K562 treated with DMSO at 1 percent for 24 hours (cell line): ENCODE results near the gene GYS1. TPM values are rescaled to one million over a fixed set of nuclear protein-coding genes. Genes with fewer than 3 reads are reported as not detected.

ENCODE experiments used
- total RNA-seq: library from RNA; unstranded; fragments of 300-600 nt; gene quantifications from 2 replicates; pipeline ENCODE4 v1.2.3, GENCODE V29; 2022; ENCODE audit warnings: low read depth; ENCODE audit not compliant: insufficient read depth

Gene GYS1
- total RNA-seq, result 26.8 and 34.3 TPM in 2 replicates

DNA sequence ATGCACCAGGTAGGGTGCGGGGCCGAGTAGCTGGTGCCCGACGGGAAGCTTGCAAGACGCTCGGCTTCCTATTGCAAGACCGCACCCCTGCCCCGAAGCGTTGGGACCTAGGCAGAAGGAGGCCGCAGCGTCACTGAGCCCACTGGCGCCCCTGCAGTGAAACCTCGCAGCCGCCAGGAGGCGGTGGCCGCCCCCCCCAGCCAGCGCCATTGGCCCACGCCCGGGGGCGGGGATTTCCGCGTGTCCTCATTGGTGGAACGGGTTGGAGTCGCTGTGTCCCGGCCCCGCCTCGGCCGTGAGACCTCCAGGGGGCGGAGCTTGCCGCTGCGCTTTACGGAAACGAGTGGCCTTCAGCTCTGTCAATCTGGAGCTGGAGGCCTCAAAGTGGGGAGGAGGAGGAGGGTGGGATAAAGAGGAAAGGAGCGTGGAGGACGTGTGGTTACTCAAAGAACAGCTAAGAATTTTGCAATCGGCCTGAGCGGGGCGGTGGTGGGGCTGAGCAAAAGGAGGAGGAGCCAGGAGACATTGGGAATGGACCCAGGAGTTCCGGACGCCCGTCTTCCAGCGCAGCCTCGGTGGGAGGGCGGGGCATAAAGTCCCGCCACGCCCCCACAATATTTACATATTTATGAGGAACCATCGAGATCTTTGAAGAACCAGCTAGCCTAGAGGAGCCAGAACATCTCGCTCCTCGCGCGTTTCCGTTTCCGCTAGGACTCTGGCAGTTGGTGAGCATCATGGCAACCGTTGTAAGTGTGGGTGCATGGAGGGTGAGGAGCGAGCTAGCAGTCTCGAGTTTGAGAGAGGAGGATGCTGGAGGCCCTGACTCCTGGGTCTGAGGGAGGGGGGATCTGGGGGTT, at the start of gene GYS1, which contains the start of gene RUVBL2:
Gene GYS1 (minus strand): TSS at position 135 of the 860 bp plus-strand sequence. CDS start 197 bp downstream, outside the sequence.
Gene RUVBL2 (plus strand): TSS at position 713 of the 860 bp plus-strand sequence. CDS start 25 bp downstream, at position 738.

DNA sequence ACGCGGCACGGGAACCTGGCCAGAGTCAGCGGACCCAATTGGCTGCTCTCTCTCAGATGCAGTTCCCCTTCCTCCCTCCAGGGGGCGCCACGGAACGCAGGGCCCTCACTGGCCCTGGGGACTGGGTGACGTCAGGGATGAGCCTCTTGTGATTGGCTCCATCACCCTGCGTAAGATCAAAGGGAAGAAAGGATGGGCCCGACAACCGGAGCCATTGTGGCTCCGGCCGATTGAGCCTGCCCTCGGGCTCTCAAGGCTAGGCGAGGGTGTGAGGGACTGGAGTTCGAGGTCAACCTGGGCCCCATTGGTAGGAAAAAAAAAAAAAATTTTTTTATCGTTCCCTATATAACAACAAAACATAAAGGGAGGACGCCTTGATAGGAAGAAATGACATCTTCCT, 43.7 kb upstream of the GYS1 start, which contains the start of gene CGB1:
Gene CGB1 (minus strand): TSS at position 81 of the 400 bp plus-strand sequence. CDS start 184 bp downstream, outside the sequence.

DNA sequence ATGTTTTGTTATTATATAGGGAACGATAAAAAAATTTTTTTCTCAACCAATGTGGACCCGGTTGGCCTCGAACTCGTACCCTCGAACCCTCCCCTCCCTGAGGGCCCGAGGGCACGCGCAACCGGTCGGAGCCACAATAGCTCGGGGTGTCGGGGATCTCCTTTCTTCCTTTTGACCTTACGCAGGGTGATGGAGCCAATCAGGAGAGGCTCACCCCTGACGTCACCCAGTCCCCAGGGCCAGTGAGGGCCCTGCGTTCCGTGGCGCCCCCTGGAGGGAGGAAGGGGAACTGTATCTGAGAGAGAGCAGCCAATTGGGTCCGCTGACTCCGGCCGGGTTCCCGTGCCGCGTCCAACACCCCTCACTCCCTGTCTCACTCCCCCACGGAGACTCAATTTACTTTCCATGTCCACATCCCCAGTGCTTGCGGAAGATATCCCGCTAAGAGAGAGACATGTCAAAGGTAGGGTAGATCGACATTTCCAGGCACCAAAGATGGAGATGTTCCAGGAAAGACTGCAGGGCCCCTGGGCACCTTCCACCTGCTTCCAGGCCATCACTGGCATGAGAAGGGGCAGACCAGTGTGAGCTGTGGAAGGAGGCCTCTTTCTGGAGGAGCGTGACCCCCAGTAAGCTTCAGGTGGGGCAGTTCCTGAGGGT, 38.7 kb upstream of the GYS1 start, which contains the start of gene CGB2:
Gene CGB2 (plus strand): TSS at position 249 of the 660 bp plus-strand sequence. CDS start 206 bp downstream, at position 455.

DNA sequence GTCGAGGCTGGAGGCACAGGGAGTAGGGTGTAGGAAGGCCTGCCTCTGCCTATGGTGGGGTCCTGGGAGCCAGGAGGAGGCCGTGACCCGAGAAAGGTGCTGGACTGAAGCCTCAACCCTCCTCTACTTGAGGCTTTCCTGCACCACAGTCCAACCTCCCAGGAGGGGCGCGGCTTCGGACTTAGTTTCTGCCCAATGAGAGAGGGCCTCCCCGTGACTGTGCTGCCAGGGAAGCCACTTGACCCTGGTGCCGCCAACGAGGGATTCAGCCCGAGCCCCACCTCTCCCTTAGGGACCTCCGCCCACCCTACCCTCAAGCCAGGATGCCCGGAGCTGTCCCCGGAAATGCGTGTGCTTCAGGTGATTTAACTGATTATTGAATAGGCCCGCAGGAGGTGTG, 31.1 kb upstream of the GYS1 start, which contains the start of gene CGB3:
Gene CGB3 (minus strand): TSS at position 101 of the 400 bp plus-strand sequence. CDS start 362 bp downstream, outside the sequence.

DNA sequence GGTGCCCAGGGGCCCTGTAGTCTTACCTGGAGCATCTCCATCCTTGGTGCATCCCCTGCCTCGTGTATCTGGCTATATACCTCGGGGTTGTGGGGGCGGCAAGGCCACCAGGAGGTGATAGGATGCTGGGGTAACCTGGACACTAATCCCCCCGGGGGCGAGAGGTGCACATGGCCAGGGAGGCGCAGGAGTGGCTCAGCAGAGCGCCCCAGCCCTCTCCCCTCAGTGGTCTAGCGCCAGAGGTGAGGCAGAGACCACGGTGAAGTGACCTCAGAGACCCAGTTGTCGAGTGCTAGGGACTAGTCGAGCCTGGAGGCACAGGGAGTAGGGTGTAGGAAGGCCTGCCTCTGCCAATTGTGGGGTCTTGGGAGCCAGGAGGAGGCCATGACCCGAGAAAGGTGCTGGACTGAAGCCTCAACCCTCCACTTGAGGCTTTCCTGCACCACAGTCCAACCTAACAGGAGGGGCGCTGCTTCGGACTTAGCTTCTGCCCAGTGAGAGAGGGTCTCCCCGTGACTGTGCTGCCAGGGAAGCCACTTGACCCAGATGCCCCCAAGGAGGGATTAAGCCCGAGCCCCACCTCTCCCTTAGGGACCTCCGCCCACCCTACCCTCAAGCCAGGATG, 24.0 kb upstream of the GYS1 start, which contains the start of gene LHB:
Gene LHB (minus strand): TSS at position 51 of the 625 bp plus-strand sequence. CDS start 10 bp downstream, at position 41.

DNA sequence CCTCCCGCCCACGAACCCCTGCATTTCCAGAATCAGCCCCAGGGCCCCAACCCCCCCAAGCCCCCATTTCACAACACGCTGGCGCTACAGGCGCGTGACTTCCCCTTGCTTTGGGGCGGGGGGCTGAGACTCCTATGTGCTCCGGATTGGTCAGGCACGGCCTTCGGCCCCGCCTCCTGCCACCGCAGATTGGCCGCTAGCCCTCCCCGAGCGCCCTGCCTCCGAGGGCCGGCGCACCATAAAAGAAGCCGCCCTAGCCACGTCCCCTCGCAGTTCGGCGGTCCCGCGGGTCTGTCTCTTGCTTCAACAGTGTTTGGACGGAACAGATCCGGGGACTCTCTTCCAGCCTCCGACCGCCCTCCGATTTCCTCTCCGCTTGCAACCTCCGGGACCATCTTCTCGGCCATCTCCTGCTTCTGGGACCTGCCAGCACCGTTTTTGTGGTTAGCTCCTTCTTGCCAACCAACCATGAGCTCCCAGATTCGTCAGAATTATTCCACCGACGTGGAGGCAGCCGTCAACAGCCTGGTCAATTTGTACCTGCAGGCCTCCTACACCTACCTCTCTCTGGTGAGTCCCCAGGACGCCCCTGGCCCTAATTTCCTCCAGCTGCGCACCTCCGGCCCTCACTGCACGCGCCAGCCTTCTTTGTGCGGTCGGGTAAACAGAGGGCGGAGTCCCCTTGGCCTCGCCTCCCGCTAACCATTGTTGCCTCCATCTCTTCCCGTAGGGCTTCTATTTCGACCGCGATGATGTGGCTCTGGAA, 27.9 kb downstream of the GYS1 start, which contains the start of gene FTL:
Gene FTL (plus strand): TSS at position 270 of the 766 bp plus-strand sequence. CDS start 199 bp downstream, at position 469.

DNA sequence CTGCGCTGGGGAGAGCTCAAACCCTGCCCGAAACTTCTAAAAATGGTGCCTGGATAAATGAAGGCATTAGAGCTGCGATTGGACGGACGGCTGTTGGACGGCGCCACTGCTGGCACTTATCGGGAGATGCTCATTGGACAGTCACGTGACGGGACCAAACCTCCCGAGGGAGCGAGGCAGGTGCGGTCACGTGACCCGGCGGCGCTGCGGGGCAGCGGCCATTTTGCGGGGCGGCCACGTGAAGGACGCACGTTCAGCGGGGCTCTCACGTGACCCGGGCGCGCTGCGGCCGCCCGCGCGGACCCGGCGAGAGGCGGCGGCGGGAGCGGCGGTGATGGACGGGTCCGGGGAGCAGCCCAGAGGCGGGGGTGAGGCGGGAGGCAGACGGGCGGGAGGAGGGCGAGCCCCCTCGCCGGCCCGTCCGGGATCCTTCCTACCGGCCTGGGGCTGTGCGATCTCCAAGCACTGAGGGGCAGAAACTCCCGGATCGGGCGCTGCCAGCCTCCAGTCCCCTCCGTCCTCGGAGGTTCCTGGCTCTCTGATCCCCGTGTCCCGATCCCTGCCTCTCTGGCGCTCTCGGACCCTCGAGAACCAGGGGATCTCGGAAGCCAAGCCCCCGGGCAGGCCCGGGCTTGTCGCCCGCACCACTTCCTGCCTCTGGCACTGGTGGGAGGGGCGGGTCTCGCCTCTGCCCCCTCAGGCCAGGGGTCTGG, 38.4 kb downstream of the GYS1 start, which contains the start of gene BAX:
Gene BAX (plus strand): TSS at position 281 of the 713 bp plus-strand sequence. CDS start 54 bp downstream, at position 335.

DNA sequence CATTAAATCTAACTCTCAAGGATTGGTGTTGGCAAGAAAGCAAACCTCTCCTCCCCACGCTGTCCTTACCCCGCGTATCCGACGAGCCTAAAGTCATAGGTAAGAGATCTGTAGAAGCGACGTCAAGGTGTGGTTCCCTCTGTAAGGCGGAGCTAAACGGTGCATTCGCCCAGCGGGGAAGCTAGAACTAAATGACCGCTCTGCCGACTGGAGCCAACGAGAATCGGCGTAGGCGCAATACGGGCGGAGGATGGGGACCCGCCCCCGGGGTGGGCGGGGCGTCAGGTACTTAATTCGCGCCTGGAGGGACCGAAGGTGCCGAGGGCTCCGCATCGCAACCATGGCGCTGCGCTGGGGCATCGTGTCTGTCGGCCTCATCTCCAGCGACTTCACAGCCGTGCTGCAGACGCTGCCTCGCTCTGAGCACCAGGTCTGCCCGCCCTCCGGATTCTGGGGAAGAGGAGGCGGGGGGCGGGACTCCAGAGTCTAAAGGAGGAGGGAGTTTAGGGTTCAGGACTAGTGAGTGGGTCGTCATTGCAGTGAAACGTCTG, 59.7 kb downstream of the GYS1 start, which contains the start of gene DHDH:
Gene DHDH (plus strand): TSS at position 318 of the 551 bp plus-strand sequence. CDS start 23 bp downstream, at position 341.

Other genes starting within 250 kb of the GYS1 start
- 0.65 TPM in 1 of 2 replicates, not detected in the other for gene IZUMO1, start 246.4 kb downstream of the GYS1 start, total RNA-seq
- 8.7 and 9.8 TPM in 2 replicates for gene FUT1, start 240.7 kb downstream of the GYS1 start, total RNA-seq
- 0.72 TPM in 1 of 2 replicates, not detected in the other for gene FGF21, start 237.8 kb downstream of the GYS1 start, total RNA-seq
- 77.3 and 83.0 TPM in 2 replicates for gene BCAT2, start 182.3 kb downstream of the GYS1 start, total RNA-seq
- 1.1 TPM in 1 of 2 replicates, not detected in the other for gene HSD17B14, start 156.8 kb downstream of the GYS1 start, total RNA-seq
- gene PLEKHA4, start 124.7 kb downstream of the GYS1 start, total RNA-seq, result 49.1 and 54.5 TPM in 2 replicates
- gene PPP1R15A, start 120.9 kb downstream of the GYS1 start, total RNA-seq, result 88.6 and 88.9 TPM in 2 replicates
- gene TULP2, start 94.6 kb downstream of the GYS1 start, total RNA-seq, result 0.88 and 3.5 TPM in 2 replicates
- 445 and 480 TPM in 2 replicates for gene NUCB1, start 93.0 kb downstream of the GYS1 start, total RNA-seq
- 4.8 and 5.0 TPM in 2 replicates for gene DHDH, start 59.6 kb downstream of the GYS1 start, total RNA-seq
- 136 and 153 TPM in 2 replicates for gene BAX, start 38.4 kb downstream of the GYS1 start, total RNA-seq
- 7,562 and 7,983 TPM in 2 replicates for gene FTL, start 28.0 kb downstream of the GYS1 start, total RNA-seq
- gene RUVBL2, start 578 bp upstream of the GYS1 start, total RNA-seq, result 295 and 316 TPM in 2 replicates
- not detected in 2 replicates for gene LHB, start 23.8 kb upstream of the GYS1 start, total RNA-seq
- gene CGB3, start 31.0 kb upstream of the GYS1 start, total RNA-seq, result not detected in 2 replicates
- gene CGB2, start 38.6 kb upstream of the GYS1 start, total RNA-seq, result 4.8 and 8.7 TPM in 2 replicates
- gene CGB1, start 43.6 kb upstream of the GYS1 start, total RNA-seq, result not detected in 2 replicates
- gene CGB5, start 50.5 kb upstream of the GYS1 start, total RNA-seq, result not detected in 2 replicates
- gene CGB8, start 55.8 kb upstream of the GYS1 start, total RNA-seq, result not detected in 2 replicates
- not detected in 2 replicates for gene CGB7, start 64.4 kb upstream of the GYS1 start, total RNA-seq
- not detected in 2 replicates for gene NTF4, start 71.5 kb upstream of the GYS1 start, total RNA-seq
- gene KCNA7, start 79.4 kb upstream of the GYS1 start, total RNA-seq, result not detected in 2 replicates
- 219 and 229 TPM in 2 replicates for gene SNRNP70, start 92.1 kb upstream of the GYS1 start, total RNA-seq
- gene LIN7B, start 121.1 kb upstream of the GYS1 start, total RNA-seq, result 16.2 and 19.1 TPM in 2 replicates
- 1.3 and 2.4 TPM in 2 replicates for gene C19orf73, start 125.8 kb upstream of the GYS1 start, total RNA-seq
- gene PPFIA3, start 126.2 kb upstream of the GYS1 start, total RNA-seq, result 14.2 and 15.9 TPM in 2 replicates
- 9.9 and 12.2 TPM in 2 replicates for gene HRC, start 162.1 kb upstream of the GYS1 start, total RNA-seq
- gene TRPM4, start 164.5 kb upstream of the GYS1 start, total RNA-seq, result 20.5 and 23.4 TPM in 2 replicates